Fibroblast of lung (primary cell): ENCODE results near the gene TNS3. TPM values are rescaled to one million over a fixed set of nuclear protein-coding genes. Genes with fewer than 3 reads are reported as not detected.
"Not testable (repeated sequence)": the region's sequence is repeated elsewhere in the genome, so short reads cannot be mapped to it uniquely, and the experiment has no call there.

Experiments
- DNase-seq, 2 donors: peaks; one replicate each; pipeline versions ENCODE4 v3.0.0 to v3.0.0-alpha.2; 2010; ENCODE audit warnings: low read depth in 2 of 2
- H2AFZ ChIP-seq: 2 replicates; pipeline ENCODE4 v1.5.1; 2012; ENCODE audit warnings: low read length, control low read depth, inconsistent platforms
- H3K27ac ChIP-seq: 2 replicates; pipeline ENCODE4 v1.5.1; 2011; ENCODE audit warnings: low read length, control low read depth; ENCODE audit not compliant: insufficient read depth
- H3K27me3 ChIP-seq: 2 replicates; pipeline ENCODE4 v1.5.1; 2011; ENCODE audit warnings: mild to moderate bottlenecking, low read length; ENCODE audit not compliant: control insufficient read depth, insufficient read depth
- H3K36me3 ChIP-seq: 2 replicates; pipeline ENCODE4 v1.5.1; 2011; ENCODE audit warnings: low read length; ENCODE audit not compliant: control insufficient read depth, insufficient read depth
- H3K4me1 ChIP-seq: 2 replicates; pipeline ENCODE4 v1.5.1; 2011; ENCODE audit warnings: low read length; ENCODE audit not compliant: control insufficient read depth, insufficient read depth; ENCODE audit errors: extremely low read depth
- H3K4me2 ChIP-seq: 2 replicates; pipeline ENCODE4 v1.5.1; 2011; ENCODE audit warnings: low read length, control low read depth; ENCODE audit not compliant: insufficient read depth; ENCODE audit errors: extremely low read depth
- H3K4me3 ChIP-seq, 4 experiments: fragments of 200-600 bp in 1 of 4; sonication (generic) in 1 of 4; replicated peaks in 1 of 4; 2 replicates each; pipeline ENCODE4 v1.5.1; 2011 to 2016; ENCODE audit warnings: low read length in 4 of 4, low read depth in 3 of 4, mild to moderate bottlenecking in 3 of 4, control low read depth in 2 of 4, inconsistent platforms in 1 of 4, mixed read lengths in 1 of 4; ENCODE audit not compliant: insufficient read depth in 1 of 4; ENCODE audit errors: control extremely low read depth in 1 of 4
- H3K79me2 ChIP-seq: 2 replicates; pipeline ENCODE4 v1.5.1; 2012; ENCODE audit warnings: mild to moderate bottlenecking, low read length, inconsistent platforms; ENCODE audit not compliant: control insufficient read depth, insufficient read depth
- H3K9ac ChIP-seq: 2 replicates; pipeline ENCODE4 v1.5.1; 2011; ENCODE audit warnings: mild to moderate bottlenecking, low read length, control low read depth; ENCODE audit not compliant: insufficient read depth
- H3K9me3 ChIP-seq: 2 replicates; pipeline ENCODE4 v1.5.1; 2012; ENCODE audit warnings: low read depth, low read length; ENCODE audit not compliant: control insufficient read depth, insufficient read depth
- H4K20me1 ChIP-seq: 2 replicates; pipeline ENCODE4 v1.5.1; 2011; ENCODE audit warnings: low read length; ENCODE audit not compliant: control insufficient read depth, insufficient read depth; ENCODE audit errors: extremely low read depth
- CTCF ChIP-seq, 2 donors: IDR thresholded peaks in 1 of 2; conservative IDR thresholded peaks in 1 of 2; 1 replicate in 1 of 2; 2 replicates in 1 of 2; pipeline ENCODE4 v1.5.1; 2011 to 2012; ENCODE audit warnings: low read length in 2 of 2, control low read depth in 1 of 2, inconsistent platforms in 1 of 2, low read depth in 1 of 2, mild to moderate bottlenecking in 1 of 2
- EZH2 ChIP-seq: IDR thresholded peaks from 2 replicates; pipeline ENCODE4 v1.5.1; 2012; ENCODE audit warnings: low read length, control low read depth, mild to moderate bottlenecking; ENCODE audit errors: missing control alignments
- polyA plus RNA-seq, 2 donors: library from polyadenylated mRNA; depleted of rRNA in 1 of 2; stranded (reverse) in 1 of 2; unstranded in 1 of 2; fragments of >200 nt; gene quantifications; 2 replicates each; pipeline ENCODE4 v1.2.1, GENCODE V29; 2011 to 2012; ENCODE audit warnings: missing spikeins in 1 of 2
- total RNA-seq: library from RNA; depleted of rRNA; stranded (reverse); fragments of >200 nt; gene quantifications from 2 replicates; pipeline ENCODE4 v1.2.1, GENCODE V29; 2014

Gene TNS3
- total and polyA plus RNA-seq, 2 donors (not counting 1 experiment from before 2014, with no cell fraction given) = 74.4 to 88.8 TPM

GRCh38 chr7:47611045-47611511 lies 29.2 kb upstream of the TNS3 start:
- H3K36me3 ChIP-seq = no peaks in the 10 kb centered on the region
- peak overlapping the region; percentile 5 for H3K4me2 ChIP-seq
- H3K4me3 ChIP-seq = no peak overlapping the region
- H3K27ac ChIP-seq = peak overlapping the region; percentile 78
- DNase-seq = no peak
- peaks cover 20% of the 10 kb centered on the region for H3K4me1 ChIP-seq
- H3K79me2 ChIP-seq = no peaks in the 10 kb centered on the region
- H3K9me3 ChIP-seq = no peaks in the 10 kb centered on the region
- H3K27me3 ChIP-seq = no peaks in the 10 kb centered on the region
- H3K9ac ChIP-seq = peak overlapping the region; percentile 3
- no peak overlapping the region for H2AFZ ChIP-seq
- H4K20me1 ChIP-seq = no peaks in the 10 kb centered on the region
- TF ChIP-seq CTCF (conservative IDR thresholded peaks at IDR 0.05 in 1 of 2, IDR thresholded peaks at IDR 0.05 in 1 of 2; ENCODE audit: low read depth in 1 of 2, low read length in 2 of 2) (no peak), EZH2 (no peak)

GRCh38 chr7:47610506-47611044 lies 28.7 kb upstream of the TNS3 start:
- Histone ChIP-seq H4K20me1 (no peaks in the 10 kb centered on the region), H3K27me3 (no peaks in the 10 kb centered on the region), H2AFZ (no peak overlapping the region), H3K27ac (peak overlapping the region; percentile 78), H3K36me3 (no peaks in the 10 kb centered on the region), H3K9me3 (no peaks in the 10 kb centered on the region), H3K9ac (peak overlapping the region; percentile 3), H3K4me3 (no peak overlapping the region), H3K79me2 (no peaks in the 10 kb centered on the region), H3K4me2 (peak overlapping the region; percentile 62), H3K4me1 (peaks cover 21% of the 10 kb centered on the region)
- TF ChIP-seq CTCF (conservative IDR thresholded peaks at IDR 0.05 in 1 of 2, IDR thresholded peaks at IDR 0.05 in 1 of 2; ENCODE audit: low read depth in 1 of 2, low read length in 2 of 2) (no peak), EZH2 (no peak)
- peak; percentile 64 to 90 for DNase-seq

- Histone ChIP-seq H3K36me3 (no peaks in the 10 kb centered on the region), H3K27ac (peak overlapping the region; percentile 78), H3K4me1 (peaks cover 24% of the 10 kb centered on the region), H3K4me2 (peak overlapping the region; percentile 62), H2AFZ (no peak overlapping the region), H3K9ac (no peak overlapping the region), H3K27me3 (no peaks in the 10 kb centered on the region), H3K79me2 (no peaks in the 10 kb centered on the region), H3K4me3 (no peak overlapping the region), H3K9me3 (no peaks in the 10 kb centered on the region), H4K20me1 (no peaks in the 10 kb centered on the region)
- no peak for TF ChIP-seq CTCF (conservative IDR thresholded peaks at IDR 0.05 in 1 of 2, IDR thresholded peaks at IDR 0.05 in 1 of 2; ENCODE audit: low read depth in 1 of 2, low read length in 2 of 2)
- no peak for TF ChIP-seq EZH2
- peak; percentile 83 to 90 for DNase-seq
Measured at GRCh38 chr7:47609803-47610452, 28.0 kb upstream of the TNS3 start.

GRCh38 chr7:47606593-47607046 lies 24.7 kb upstream of the TNS3 start:
- peaks cover 43% of the 10 kb centered on the region for H3K4me1 ChIP-seq
- H3K9me3 ChIP-seq, H3K27ac ChIP-seq, H3K9ac ChIP-seq, H3K27me3 ChIP-seq, H2AFZ ChIP-seq, H3K4me2 ChIP-seq, H3K79me2 ChIP-seq, H3K36me3 ChIP-seq, H3K4me3 ChIP-seq, H4K20me1 ChIP-seq, DNase-seq: not testable (repeated sequence)
